HK-2 (cell line): Measurements from ENCODE around the gene ZNF775.

Experiments used
- DNase-seq: peaks from one replicate; pipeline ENCODE4 v3.0.0-alpha.2; 2018; ENCODE audit not compliant: unreplicated experiment

ZNF775 gene

DNA sequence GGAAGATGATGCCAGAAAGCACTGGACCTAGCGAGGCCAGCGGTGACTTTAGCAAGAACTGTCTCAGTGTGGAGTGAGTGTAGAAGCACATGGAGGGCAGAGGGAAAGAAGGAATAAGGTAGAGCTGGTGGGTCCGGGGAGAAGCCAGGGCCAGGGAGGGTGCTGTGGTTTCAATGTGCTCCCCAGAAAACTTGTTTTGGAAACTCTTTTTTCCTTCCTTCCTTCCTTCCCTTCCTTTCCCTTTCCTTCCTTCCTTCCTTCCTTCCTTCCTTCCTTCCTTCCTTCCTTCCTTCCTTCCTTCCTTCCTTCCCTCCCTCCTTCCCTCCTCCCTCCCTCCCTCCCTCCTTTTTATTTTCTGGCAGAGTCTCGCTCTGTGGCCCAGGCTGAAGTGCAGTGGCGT, 32.2 kb upstream of the ZNF775 start:
- no peak for DNase-seq

DNA sequence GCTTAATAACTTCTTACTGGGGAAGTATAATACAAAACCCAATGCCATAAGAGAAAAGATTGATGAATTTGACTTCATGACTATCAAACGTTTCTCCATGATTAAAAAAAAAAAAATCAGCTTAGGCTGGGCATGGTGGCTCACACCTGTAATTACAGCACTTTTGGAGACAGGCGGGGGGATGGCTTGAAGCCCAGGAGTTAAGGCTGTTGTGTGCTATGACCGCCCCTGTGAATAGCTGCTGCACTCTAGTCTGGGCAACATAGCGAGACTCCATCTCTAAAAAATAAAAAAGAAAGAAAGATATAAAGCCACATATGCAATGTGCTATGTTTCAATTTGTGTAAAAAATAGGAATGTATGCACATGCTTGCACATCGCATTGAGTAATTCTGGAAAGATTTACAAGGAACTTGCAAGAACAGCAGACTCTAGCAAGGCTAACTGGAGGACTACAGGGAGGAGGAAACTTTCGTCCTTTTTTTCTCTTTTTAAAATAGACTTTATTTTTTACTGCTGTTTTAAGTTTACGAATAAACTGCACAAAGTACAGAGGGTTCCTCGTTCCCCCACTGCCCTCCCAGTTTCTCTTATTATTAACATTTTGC, 27.4 kb upstream of the ZNF775 start:
- no peak for DNase-seq

DNA sequence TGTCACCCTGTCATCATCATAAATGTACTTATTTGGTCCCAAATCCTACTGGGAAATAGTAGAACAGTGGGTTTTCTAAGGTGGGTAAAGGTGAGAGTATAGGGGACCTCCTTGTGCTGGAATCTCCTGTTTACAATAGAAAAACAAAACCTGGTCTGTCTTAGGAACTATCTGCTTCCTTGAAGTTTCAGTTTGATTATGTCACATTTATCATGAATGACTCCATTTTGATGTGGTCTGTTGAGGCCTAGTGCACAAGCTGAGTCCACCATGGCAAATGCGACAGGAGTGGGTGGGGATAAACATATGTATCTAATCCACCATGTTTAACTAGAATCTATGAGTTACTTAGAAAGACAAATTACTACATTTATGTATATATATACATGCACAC, 23.5 kb upstream of the ZNF775 start:
- DNase-seq = no peak

DNA sequence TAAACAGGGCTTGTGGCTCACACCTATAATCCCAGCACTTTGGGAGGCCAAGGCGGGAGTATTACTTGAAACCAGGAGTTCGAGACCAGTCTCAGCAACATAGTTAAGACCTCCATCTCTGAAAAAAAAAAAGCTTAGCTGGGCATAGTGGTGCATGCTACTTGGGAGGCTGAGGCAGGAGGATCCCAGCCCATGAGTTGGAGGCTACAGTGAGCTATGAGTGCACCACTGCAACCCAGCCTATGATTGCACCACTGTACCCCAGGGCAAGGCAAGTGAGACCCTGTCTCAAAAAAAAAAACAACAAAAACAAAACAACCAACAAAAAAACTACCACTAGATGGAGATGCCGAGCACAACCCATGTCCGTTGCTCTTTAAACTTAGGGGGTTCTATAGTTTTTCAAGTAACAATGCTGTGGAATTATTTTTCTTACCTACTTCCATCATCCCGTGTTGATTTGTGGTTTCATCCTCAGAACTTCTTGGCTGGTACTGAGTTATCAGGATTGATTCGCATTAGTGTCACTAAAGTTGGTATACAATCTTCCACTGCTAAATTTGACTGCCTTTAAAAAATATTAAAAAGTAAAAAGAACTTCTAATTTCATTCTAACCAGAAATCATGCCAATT, 22.7 kb upstream of the ZNF775 start:
- no peak for DNase-seq

DNA sequence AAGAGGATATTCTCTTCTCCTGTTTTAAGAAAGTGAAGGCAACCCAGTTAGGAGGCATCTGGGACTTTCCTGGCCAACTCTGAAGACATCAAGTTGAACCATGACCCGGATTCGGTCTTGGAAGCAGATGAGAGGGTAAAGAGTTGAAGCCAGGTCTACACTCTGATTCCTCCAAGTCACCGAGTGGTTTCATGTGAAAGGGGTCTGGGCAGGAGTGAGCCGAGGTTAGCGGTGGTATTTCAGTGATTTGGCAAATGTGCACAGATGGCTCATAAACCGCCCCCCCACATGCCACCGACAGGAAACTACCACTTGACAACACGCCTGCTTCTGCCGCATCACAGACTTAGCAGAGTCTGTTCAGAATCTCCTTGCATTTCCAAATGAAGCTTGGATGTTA, 21.9 kb upstream of the ZNF775 start:
- DNase-seq = no peak

DNA sequence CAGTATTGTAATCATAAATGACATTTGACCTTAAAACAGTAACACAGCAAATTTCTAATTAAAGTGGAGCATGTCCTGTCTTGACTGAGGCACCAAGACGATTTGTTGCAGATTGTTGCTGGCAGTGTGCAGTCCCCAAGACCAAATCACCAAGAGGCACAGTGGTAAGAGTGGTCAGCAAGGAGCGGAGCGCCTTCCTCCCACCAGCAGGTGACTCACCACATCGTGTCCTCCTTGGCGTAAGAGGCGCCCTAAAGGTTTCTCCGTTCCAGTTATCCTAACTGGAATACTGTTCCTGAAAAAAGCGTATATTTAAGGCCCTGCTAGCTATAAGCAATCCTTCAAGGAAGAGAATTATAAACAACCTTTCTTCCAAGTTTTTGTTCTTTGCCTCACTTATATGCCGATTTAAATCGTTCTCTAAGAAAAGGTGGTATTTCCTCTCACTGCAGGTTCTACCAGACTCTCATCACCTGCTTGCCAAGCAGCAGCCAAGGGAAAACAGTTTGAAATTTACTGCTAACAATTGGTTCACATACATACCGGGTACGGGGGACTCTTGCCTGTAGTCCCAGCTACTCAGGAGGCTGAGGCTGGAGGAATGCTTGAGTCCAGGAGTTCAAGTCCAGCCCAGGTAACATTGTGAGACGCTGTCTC, 21.2 kb upstream of the ZNF775 start:
- DNase-seq = no peak

DNA sequence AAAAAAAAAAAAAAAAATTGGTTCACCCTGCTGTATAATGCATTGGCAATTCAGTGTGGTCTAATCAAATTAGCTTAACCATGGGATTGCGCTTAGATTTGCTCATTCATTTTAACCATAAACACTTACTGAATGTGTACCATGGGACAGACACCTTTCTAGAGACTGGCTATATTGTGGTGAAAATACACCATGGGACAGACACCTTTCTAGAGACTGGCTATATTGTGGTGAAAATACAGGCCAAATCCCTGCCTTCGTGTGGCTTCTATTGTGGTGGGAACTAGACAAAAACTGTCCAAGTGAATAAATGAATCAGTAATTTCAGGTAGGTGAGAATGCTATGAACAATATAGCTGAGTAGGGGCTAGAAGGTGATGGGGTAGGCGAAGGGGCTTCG, 20.7 kb upstream of the ZNF775 start:
- no peak for DNase-seq

DNA sequence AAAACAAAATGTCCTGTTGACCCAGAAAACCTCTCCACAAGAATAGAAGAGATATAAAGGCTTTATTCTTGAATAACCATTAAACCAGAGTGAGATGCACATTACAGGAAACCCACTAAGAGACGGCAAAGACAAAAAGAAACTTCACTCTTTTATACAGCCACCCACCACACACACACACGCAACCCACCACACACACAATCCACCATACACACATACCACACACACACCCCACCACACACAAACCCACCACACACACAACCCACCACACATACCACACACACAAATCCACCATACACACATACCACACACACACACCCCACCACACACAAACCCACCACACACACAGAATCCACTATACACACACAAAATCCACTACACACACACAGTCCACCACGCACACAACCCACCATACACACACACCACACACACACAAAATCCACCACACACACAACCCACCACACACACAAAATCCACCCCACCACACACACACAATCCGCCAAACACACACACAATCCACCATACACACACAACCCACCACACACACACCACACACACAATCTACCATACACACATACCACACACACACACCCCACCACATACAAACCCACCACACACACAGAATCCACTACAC, 20.0 kb upstream of the ZNF775 start:
- DNase-seq = no peak

DNA sequence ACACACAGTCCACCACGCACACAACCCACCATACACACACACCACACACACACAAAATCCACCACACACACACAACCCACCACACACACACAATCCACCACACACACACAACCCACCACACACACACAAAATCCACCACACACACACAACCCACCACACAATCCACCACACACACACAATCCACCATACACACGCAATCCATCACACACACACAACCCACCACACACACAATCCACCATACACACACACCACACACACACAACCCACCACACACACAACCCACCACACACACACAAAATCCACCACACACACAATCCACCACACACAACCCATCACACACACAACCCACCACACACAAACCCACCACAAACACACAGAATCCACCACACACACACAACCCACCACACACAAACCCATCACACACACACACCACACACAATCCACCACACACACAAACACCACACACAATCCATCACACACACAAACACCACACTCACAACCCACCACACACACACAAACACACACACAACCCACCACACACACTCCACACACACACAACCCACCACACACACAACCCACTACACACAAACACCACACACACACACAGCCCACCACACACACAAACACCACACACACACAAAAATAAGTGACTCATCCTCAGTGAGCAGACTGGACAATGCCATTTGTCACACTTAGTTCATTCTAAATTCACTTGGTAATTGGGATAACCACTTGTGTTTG, 19.3 kb upstream of the ZNF775 start:
- DNase-seq = no peak

DNA sequence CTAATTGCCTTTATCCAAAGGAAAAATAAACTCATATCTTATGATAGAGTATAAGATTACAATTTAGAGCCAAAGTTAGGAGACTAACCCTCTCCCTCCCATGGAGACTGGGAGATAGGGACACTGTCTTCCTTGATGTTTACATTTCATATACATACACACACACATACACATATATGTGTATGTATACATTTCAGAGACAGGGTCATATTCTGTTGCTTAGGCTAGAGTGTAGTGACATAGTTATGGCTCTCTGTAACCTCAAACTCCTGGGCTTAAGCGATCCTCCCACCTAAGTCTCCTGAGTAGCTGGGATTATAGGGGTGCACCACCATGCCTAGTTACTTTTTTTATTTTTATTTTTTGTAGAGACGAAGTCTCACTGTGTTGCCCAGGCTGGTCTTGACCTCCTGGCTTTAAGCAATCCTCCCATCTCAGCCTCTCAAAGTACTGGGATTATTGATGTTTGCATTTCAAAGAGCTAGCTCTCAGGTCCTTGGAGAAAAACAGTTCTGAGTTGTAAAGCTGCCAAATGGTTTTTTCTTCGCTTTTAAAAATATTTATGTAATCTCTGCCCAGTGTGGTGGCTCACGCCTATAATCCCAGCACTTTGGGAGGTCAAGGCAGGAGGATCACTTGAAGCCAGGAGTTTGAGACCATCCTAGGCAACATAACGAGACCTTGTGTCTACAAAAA, 18.6 kb upstream of the ZNF775 start:
- DNase-seq = no peak

DNA sequence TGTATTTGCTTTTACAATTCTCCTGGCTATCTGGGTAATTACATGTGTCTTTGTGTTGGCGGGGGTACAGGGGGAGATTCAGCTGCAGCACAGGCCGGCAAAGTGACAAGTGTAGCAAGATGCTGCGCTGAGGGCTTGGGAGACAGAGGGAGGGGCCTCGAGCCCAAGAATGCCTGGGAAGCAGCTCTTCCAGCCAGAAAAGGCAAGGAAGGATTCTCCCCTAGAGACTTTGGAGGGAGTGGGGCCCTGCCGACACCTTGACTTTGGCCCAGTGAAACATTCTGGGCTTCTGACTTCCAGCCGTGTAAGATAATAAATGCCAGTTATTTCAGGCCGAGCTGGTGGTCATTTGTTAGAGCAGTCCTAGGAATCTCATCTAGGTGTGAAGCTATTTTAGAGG, 17.7 kb upstream of the ZNF775 start:
- no peak for DNase-seq

DNA sequence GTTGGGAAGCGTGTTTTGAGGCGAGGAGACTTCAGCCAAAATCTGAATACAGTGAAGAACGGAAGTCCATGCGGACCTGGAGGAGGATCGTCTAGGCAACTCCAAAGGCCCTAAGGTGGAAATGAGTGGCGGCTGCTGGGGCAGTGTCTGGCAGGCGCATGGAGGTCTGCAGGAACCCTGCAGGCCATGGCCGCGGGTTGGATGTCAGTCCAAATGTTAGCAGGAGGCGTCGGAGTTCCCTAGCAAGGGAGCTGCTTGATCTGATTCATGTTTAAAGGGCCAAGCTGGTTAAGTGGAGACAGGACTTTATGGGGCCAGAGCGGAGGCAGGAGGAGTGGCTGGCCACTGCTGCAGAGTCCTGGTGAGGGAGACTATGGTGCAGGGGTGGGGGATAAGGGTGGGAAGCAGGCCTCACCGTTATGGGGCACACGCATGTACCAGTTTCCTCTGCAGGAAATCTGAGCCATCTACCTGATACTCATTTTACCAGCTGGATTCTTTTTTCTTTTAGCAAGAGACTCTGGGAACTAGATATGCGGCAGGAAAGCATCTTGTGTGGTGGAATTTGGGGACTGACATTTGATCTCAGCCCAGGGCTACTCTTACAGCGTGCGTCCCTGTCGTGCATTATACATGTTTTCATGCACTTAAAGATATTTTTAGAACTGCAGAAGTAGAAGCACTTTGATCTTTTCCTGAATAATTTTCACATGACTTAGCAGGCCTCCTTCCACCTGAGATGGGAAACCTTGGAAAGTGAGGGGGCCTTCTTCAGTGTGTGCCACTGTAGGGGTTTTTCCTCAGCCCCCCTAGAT, 17.1 kb upstream of the ZNF775 start:
- no peak for DNase-seq

DNA sequence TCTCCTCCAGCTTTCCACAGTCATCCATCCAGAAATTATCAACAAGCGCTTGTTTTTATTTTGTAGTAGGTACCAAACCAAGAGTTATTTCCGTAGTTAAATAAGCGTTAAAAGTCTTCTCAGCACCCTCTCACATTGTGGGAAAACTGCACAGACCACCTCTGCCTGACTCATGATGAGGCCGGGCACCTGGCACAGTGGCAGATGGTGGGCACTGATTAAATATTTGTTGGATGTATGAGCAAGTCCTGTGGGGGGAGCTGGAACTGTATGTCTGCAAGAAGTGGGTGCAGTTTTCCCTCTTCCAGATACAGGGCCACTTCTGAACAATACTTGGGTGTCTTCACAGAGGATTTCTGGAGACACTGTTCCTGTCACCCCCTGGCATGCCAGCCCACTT, 15.8 kb upstream of the ZNF775 start:
- DNase-seq = no peak

DNA sequence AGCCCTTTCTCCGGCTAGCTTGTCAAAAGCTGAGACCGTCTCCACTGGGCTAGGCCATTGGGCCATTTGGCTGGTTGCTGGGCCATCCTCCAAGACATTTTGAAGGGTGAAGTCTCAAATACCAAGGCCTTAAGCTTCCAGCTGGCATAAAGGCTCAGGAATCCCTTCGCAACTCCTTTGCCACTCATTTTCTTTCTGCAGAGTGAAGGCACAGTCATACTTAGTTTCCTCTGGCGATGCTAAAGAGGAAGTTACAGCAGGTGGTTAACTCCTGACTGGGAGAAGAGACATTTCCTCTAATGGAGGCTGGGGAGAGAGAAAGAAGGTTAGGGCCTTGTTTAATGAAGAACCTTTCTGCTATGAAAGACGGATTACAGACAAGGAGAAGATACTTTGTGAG, 15.3 kb upstream of the ZNF775 start:
- no peak for DNase-seq

DNA sequence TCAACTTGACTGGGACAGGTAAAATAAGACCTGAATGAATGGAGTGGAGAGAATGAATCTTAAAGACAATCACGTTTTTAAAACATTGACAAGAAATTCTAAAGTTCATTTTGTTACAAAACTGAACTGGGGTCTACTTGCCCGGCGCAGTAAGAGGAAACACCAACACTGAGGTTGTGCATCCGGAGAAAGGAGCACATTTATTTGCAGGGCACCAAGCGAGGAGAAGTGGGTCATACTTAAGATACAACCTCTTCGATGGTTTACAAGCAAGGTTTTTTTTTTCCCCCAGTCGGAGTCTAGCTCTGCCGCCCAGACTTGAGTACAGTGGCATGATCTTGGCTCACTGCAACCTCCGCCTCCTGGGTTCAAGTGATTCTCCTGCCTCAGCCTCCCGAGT, 13.9 kb upstream of the ZNF775 start:
- no peak for DNase-seq

DNA sequence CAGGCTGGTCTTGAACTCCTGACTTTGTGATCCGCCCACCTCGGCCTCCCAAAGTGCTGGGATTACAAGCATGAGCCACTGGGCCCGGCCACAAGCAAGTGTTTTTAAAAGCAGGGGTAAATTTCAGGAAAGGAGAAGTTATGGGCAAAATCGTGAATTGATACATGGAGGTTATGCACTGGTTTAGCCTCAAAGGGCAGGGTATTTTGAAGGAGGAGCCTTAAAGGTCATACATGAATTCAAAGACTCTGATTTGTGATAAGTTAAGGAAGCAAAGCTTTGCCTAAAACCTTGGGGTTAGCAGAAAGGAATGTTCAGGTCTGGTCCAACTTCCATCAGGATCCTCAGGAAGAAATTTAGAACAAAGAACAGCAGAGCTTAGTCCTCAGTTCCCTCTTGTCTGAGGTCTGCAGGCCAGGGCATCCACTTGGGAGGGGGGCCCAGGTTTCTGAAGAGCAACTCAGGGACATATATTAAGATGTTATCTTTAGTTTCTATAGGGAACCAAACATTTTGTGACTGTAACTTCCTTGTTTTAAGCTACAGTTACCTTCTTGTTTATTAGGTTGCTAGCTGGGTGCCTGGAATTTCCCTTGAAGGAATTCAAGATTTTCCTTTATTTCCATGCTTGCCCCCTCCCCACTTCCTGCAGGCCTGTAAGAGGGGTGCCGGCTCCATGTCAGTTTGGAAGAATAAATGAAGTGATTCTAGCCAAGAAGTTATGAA, 13.3 kb upstream of the ZNF775 start:
- DNase-seq = no peak

DNA sequence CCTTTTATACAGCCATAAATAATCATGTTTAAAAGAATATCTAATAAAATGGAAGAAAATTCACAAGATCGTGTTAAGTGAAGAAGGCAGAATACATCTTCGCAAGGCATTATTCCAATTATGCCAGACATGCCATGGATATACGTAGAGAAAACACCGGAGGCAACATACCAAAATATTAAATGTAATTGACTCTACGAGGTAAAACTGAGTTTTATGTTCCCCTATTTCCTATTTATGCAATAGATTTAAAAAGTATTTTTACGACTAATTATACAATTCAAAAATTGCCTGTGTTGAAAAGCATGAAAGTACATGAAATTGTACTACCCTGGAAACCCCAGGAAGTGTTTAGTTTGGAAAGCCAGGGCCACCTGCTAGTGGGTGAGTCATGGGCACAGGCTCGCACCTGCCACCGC, 11.4 kb upstream of the ZNF775 start:
- no peak for DNase-seq

DNA sequence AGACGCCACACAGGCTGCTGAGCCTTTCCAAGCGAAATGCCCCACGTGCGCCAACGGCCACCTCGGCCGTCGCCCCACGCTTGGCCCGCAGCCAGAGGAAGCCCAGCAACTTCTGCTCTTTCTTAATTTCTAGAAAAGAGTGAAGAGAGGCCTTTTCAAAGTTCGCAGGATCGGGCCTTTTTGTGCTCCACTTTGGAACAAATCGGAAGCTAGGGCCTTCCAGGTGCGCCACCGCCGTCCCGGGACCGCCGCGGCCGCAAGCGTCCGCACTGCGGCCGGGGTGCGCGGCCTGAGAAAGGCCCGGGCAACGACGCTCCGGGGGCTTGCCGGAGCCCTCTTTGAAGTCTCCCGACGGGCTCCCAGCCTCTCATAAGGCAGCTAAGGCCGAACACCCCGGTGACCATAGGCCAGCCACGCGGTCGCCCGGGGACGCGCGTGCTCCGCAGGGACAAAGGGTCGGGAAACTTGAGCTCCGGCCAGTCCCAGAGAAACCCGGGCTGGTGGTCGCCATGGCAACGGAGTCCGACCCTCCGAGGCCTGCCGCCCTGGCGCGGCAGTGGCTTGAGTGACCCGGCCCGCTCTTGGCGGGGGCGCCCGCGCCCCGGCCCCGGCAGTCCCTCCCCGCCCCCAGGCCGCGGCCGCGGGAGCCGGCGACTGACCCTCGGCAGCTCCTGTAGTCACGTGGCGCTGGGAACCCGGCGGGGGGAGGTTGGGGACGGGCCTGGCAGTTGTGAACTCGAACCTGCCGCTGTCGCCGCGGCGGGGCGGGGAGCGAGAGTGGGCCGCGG, 10.8 kb upstream of the ZNF775 start, which contains the start of gene REPIN1:
Gene REPIN1 (plus strand): TSS at position 727 of the 788 bp plus-strand sequence. CDS start 890 bp downstream, outside the sequence.
- DNase-seq = peak; percentile 87
